Natural killer cell (primary cell): Measurements from ENCODE around the gene ITCH. TPM values are rescaled to one million over a fixed set of nuclear protein-coding genes. Genes with fewer than 3 reads are reported as not detected.
A peak's percentile ranks its signal among the peaks of the same experiment; 100 is the strongest.

Experiments used
- ATAC-seq, 3 donors: fragments of 150-1000 bp in 2 of 3; fragments of 200-7000 bp in 1 of 3; cut with Tn5 transposase; 1 replicate in 1 of 3; 2 replicates in 2 of 3; pipeline ENCODE4 v1.10.0; 2021; ENCODE audit warnings: mild to moderate bottlenecking in 2 of 3, moderate library complexity in 2 of 3
- DNase-seq, 2 donors: peaks; one replicate each; pipeline versions ENCODE4 v3.0.0 to v3.0.0-alpha.2; 2013 to 2021; ENCODE audit warnings: mixed read lengths in 1 of 2
- H3K27ac ChIP-seq: one replicate; pipeline ENCODE4 v1.5.1; 2013; ENCODE audit warnings: mild to moderate bottlenecking, low read length
- H3K27me3 ChIP-seq: one replicate; pipeline ENCODE4 v1.6.1; 2013; ENCODE audit warnings: low read length; ENCODE audit not compliant: control insufficient read depth, insufficient read depth
- H3K36me3 ChIP-seq: one replicate; pipeline ENCODE4 v1.6.1; 2013; ENCODE audit warnings: low read length; ENCODE audit not compliant: control insufficient read depth, insufficient read depth
- H3K4me1 ChIP-seq: one replicate; pipeline ENCODE4 v1.6.1; 2013; ENCODE audit warnings: low read length; ENCODE audit not compliant: control insufficient read depth, insufficient read depth
- H3K4me3 ChIP-seq: one replicate; pipeline ENCODE4 v1.5.1; 2013; ENCODE audit warnings: low read length
- H3K9me3 ChIP-seq: one replicate; pipeline ENCODE4 v1.6.1; 2013; ENCODE audit warnings: low read length; ENCODE audit not compliant: control insufficient read depth, insufficient read depth
- H3K27ac Mint-ChIP-seq, 2 donors: one replicate each; pipeline ENCODE4 v1.8.0; 2022; ENCODE audit warnings: mild to moderate bottlenecking in 2 of 2, mixed read lengths in 2 of 2, moderate library complexity in 1 of 2
- H3K27me3 Mint-ChIP-seq, 2 donors: one replicate each; pipeline ENCODE4 v1.8.0; 2022; ENCODE audit warnings: low read depth in 2 of 2, mixed read lengths in 2 of 2
- H3K36me3 Mint-ChIP-seq: one replicate; pipeline ENCODE4 v1.8.0; 2022; ENCODE audit warnings: mixed read lengths
- H3K4me1 Mint-ChIP-seq, 2 donors: one replicate each; pipeline ENCODE4 v1.8.0; 2022; ENCODE audit warnings: mixed read lengths in 2 of 2
- H3K4me3 Mint-ChIP-seq: one replicate; pipeline ENCODE4 v1.8.0; 2022; ENCODE audit warnings: mild to moderate bottlenecking, moderate library complexity, mixed read lengths
- H3K9me3 Mint-ChIP-seq, 2 donors: one replicate each; pipeline ENCODE4 v1.8.0; 2022; ENCODE audit warnings: mixed read lengths in 2 of 2
- CTCF ChIP-seq: fragments of 200-600 bp; IDR thresholded peaks from one replicate; pipeline ENCODE4 v1.8.0; 2022; ENCODE audit warnings: antibody characterized with exemption
- WGBS: methylation state at CpG from one replicate; pipeline ENCODE4 v1.1.7; 2013; ENCODE audit warnings: missing lambda C conversion rate; ENCODE audit not compliant: insufficient coverage; 5-methylcytosine and 5-hydroxymethylcytosine counted together
- intact Hi-C: fragments of 100-400 bp; cut with micrococcal nuclease; formaldehyde crosslinking; loops from one replicate; pipeline ENCODE4 v1.14.2; 2022
- total RNA-seq, 4 donors: library from RNA; stranded (reverse); fragments of 120-200 nt in 1 of 4; gene quantifications; one replicate each; pipeline versions ENCODE4 v1.2.3 to v1.2.4, GENCODE V29; 2013 to 2022

The ITCH gene
- total RNA-seq, 3 donors from 2014 or later (not counting 1 experiment from before 2014, with no cell fraction given), result 157 to 182 (median 163) TPM

DNA sequence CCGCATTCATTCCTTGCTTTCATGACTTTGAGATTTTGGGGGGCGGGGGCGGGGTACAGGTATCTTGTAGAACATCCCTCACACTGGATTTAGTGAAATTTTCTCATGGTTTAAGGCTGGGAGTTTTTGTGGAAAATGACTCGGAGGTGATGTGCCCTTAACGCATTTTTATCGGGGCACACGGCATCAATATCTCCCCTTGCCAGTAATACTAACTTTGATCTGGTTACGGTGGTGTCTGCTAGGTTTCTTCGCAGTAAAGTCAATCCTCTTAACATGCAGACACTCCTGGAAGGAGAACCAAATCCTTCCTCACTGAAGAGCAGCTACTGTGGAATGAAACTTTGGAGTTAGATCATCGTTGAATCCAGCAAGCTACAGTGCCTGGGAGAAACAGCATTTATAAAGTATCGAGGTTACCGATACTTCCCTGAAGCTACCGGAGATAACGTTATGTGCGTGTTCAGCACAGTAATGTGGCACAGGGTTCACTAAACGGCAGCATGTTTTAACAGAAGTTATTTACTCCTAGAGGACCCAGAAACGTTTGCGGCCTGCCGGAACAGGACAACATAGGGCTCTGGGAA, 151.9 kb downstream of the ITCH start:
- intact Hi-C loops, result no loop called here
- Histone ChIP-seq H3K4me1 (peaks cover 22% of the 10 kb centered on the region), H3K27ac (peak overlapping the region; percentile 80), H3K27me3 (no peaks in the 10 kb centered on the region), H3K4me3 (peak overlapping the region; percentile 98), H3K36me3 (peaks cover 15% of the 10 kb centered on the region), H3K9me3 (no peaks in the 10 kb centered on the region)
- Mint-ChIP-seq H3K36me3 (no peaks in the 10 kb centered on the region), H3K4me1 (peaks cover 42 to 54% of the 10 kb centered on the region in 2 donors), H3K27ac (peak overlapping the region; percentile 94 to 98), H3K9me3 (no peaks in the 10 kb centered on the region), H3K27me3 (no peaks in the 10 kb centered on the region), H3K4me3 (peak overlapping the region; percentile 98)
- ATAC-seq (no peak), DNase-seq (no peak)
- TF ChIP-seq CTCF, result no peak
- 27% methylated on average over 19 of the region's 19 CpGs for WGBS

GRCh38 chr20:34515484-34516246, 152.6 kb downstream of the ITCH start:
- WGBS, result 5% methylated on average over 36 of the region's 36 CpGs
- intact Hi-C loops, result loop anchor here (1.0 to 2.0 kb wide), 2 partner anchors 153 to 212 kb away; partner anchors contain the start of genes AHCY and ITCH

DNA sequence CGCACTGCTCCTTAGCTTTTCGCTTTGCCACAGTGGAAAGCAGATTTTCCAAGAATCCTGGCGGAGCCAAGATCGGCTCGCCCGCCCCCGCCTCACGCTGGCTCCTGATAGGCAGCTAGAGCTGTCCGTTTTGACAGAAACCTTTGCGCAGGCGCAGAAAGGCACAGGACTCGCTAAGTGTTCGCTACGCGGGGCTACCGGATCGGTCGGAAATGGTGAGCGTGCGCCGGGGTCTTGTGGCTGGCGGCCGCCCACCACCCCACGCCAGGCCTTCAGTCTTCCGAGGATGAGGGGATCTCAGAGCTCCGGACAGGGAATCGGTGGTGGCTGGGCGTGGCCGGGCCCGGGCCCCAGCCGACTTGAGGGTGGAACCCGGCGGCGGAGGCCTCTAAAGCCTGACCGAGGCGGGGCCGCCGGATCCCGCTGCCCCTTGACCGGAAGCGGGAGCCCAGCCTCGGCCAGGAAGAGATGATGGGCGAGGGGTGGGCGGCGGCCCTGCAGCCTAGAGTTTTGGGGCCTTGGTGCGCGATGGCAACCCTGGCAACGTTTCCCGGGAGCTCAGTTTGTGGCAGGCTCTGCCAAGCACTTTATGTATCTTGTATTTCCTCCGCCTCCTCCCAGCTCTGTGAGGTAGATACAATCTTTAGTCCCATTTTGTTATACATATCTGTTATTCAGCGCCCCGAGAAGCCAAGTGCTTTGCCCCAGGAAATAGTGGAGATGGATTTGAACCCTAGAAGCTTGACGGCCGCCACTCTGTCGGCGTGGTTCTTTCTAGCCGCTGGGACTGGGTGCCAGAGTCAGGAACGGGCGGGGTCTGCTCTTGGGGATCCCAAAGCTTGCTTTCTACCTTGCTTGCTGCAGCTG, 153.4 kb downstream of the ITCH start, which contains the start of gene DYNLRB1:
DYNLRB1 (plus strand) TSS at position 176 of the 867 bp plus-strand sequence; CDS start at position 213, 37 bp downstream.
- Mint-ChIP-seq H3K4me1 (peaks cover 49 to 54% of the 10 kb centered on the region in 2 donors), H3K36me3 (no peaks in the 10 kb centered on the region), H3K27me3 (no peaks in the 10 kb centered on the region), H3K27ac (peak within 1 kb of the TSS; percentile 94 to 98), H3K9me3 (no peaks in the 10 kb centered on the region), H3K4me3 (peak within 1 kb of the TSS; percentile 98)
- peaks cover 7% of the 10 kb centered on the region for H3K36me3 ChIP-seq
- DNase-seq (peak; percentile 94 to 97), ATAC-seq (peak; percentile 83 to 92 (median 87))
- H3K4me3 ChIP-seq, result peak within 1 kb of the TSS; percentile 98
- H3K4me1 ChIP-seq, result peaks cover 22% of the 10 kb centered on the region
- intact Hi-C loops, result loop anchor here (1.0 to 2.0 kb wide), 2 partner anchors 154 to 213 kb away; partner anchors contain the start of genes AHCY and ITCH
- H3K27ac ChIP-seq, result peak within 1 kb of the TSS; percentile 80
- no peak for TF ChIP-seq CTCF
- under 1% methylated on average over 58 of the region's 59 CpGs for WGBS
- H3K9me3 ChIP-seq, result no peaks in the 10 kb centered on the region
- H3K27me3 ChIP-seq, result no peaks in the 10 kb centered on the region

More at GRCh38 chr20:34515484-34516246, 152.6 kb downstream of the ITCH start:
- Histone ChIP-seq H3K27me3 (no peaks in the 10 kb centered on the region), H3K36me3 (peaks cover 12% of the 10 kb centered on the region), H3K9me3 (no peaks in the 10 kb centered on the region), H3K4me1 (peaks cover 22% of the 10 kb centered on the region), H3K27ac (peak overlapping the region; percentile 80), H3K4me3 (peak overlapping the region; percentile 98)
- Mint-ChIP-seq H3K27ac (peak overlapping the region; percentile 94 to 98), H3K9me3 (no peaks in the 10 kb centered on the region), H3K4me1 (peaks cover 43 to 54% of the 10 kb centered on the region in 2 donors), H3K36me3 (no peaks in the 10 kb centered on the region), H3K4me3 (peak overlapping the region; percentile 98), H3K27me3 (no peaks in the 10 kb centered on the region)
- peak; percentile 35 to 83 for DNase-seq
- peak; percentile 53 to 67 (median 55) for ATAC-seq
- no peak for TF ChIP-seq CTCF
